Subcutaneous adipose tissue (tissue), 4 donors: ENCODE measurements around the gene MAFB. TPM values are rescaled to one million over a fixed set of nuclear protein-coding genes. Genes with fewer than 3 reads are reported as not detected.

Experiments
- CTCF ChIP-seq: fragments of 450-650 bp; IDR thresholded peaks from one replicate; pipeline ENCODE4 v1.5.1; 2016; ENCODE audit warnings: low read depth, mild to moderate bottlenecking, control low read depth, antibody characterized with exemption, moderate library complexity
- total RNA-seq, 4 donors: library from RNA; depleted of rRNA; stranded (reverse); fragments of >200 nt; gene quantifications; one replicate each; pipeline ENCODE4 v1.1.0, GENCODE V29; 2016

MAFB gene
- total RNA-seq, 4 donors from 2014 or later: 74.0 to 140 (median 112) TPM

GRCh38 chr20:40664891-40665290 lies 24.1 kb downstream of the MAFB start:
- TF ChIP-seq CTCF: no peak

- no peak for TF ChIP-seq CTCF
These were observed 24.8 kb downstream of the MAFB start for GRCh38 chr20:40663991-40664880.

GRCh38 chr20:40663304-40663790 lies 25.7 kb downstream of the MAFB start:
- TF ChIP-seq CTCF: no peak

GRCh38 chr20:40659567-40659966 lies 29.5 kb downstream of the MAFB start:
- no peak for TF ChIP-seq CTCF

- no peak for TF ChIP-seq CTCF
These were observed 30.5 kb downstream of the MAFB start for GRCh38 chr20:40658509-40658908.

- TF ChIP-seq CTCF: no peak
These were observed 31.5 kb downstream of the MAFB start for GRCh38 chr20:40657526-40657925.

- no peak for TF ChIP-seq CTCF
These were observed 33.6 kb downstream of the MAFB start for GRCh38 chr20:40655451-40655850.
